Stimulated activated CD8-positive, alpha-beta memory T cell treated with anti-CD3 and anti-CD28 coated beads, Interleukin-15, amount 100 ng/mL, for 24 hours (primary cell): ENCODE measurements around the gene ARMC9.
"Not testable (repeated sequence)": the region's sequence is repeated elsewhere in the genome, so short reads cannot be mapped to it uniquely, and the experiment has no call there.

Experiments used
- DNase-seq: peaks from one replicate; pipeline ENCODE4 v3.0.0-alpha.2; 2020; ENCODE audit warnings: low read depth

The ARMC9 gene

DNA sequence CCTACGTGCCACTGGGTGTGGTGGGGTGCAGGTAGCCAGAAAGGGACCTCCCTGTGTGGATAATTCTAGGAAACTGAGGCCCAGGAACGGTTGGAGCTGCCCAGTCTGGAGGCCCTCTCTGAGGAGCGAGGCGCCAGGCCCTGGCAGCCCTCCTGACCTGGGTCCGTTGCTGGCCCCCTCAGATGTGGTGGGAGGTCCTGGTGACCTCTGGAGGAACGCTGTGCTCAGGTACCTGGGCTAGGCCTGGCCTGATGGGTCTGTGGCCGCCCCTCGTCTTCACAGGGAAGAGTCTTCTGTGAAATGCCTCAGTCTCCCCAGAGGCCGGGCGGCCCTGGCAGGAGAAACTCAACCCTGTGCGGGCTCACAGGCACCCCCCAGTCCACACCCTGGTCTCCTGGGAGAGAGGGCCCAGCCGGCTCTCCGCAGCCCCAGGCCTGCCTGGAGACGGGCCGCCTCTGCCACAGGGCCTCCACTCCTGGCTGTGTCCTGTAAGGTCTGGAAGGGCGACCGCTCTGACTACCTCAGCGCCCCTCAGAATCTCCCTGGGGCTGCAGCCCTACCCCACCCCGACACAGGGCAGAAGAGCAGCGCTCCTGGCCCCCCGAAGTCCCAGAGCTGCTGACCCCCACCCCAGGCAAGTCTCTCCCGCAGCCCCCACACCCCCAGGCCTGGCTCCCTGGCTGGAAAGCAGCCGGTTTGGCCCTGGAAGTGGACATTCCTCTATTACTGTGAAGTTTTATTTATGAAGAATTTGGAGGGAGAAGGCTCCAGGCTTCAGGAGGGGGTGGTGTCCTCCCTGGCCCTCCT, 200.8 kb downstream of the ARMC9 start:
- no peak for DNase-seq

DNA sequence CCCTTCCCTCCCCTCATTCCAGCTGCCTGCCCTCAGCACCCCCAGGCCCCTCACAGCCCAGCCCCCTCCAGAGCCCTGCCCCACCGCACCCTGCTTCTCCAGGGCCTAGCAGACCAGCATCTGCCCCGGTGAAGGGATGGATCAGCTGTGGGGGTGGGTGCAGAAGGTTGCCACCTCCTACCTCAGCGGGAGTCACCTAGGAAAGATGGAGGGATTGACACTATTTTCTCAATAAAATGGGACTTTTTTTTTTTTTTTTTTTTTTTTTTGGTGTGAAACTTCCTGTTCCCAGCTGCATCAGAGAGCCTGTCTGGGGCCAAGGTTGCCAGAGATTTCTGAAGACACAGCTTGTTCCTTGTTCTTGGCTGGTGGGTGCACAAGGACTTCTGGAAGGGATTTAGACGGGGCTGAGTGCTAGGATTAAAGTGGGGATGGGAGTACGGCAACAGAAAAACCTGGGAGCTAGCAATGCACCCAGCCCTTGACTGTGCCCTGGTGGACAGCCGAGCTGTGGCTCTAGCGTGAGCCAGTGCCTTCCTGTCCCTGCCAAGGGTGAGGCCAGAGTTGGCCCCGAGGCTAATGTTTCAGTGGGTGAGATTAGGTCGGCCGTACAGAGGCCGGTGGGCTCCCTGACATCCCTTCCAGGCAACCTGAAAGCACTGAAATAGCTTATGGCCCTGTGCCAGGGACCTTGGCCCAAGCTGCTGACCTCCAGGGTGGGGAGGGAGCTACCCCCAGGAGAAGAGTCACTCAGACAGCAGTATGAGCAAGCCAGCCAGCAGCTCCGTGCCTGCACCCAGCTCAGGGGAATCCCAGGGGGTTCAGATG, 201.6 kb downstream of the ARMC9 start:
- no peak for DNase-seq

DNA sequence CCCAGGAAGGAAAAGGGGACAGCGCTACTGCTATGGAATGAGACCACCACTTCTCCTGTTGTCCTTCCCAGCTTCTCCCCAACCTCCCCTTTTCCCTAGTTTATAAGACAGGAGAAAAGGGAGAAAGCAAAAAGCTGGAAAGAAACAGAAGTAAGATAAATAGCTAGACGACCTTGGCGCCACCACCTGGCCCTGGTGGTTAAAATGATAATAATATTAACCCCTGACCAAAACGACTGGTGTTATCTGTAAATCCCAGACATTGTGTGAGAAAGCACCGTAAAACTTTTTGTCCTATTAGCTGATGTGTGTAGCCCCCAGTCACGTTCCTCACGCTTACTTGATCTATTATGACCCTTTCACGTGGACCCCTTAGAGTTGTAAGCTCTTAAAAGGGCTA, 202.2 kb downstream of the ARMC9 start:
- DNase-seq, result not testable (repeated sequence)

DNA sequence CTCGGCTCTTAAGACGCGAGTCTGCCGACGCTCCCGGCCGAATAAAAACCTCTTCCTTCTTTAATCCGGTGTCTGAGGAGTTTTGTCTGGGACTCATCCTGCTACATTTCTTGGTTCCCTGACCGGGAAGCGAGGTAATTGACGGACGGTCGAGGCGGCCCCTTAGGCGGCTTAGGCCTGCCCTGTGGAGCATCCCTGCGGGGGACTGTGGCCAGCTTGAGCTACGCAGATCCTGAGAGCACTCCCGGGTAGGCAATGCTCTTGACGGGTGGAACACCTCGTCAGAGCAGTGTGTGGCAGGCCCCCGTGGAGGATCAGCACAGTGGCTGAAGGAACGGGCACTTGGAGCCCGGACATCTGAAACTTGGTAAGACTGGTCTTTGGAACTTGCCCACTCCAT, 202.7 kb downstream of the ARMC9 start:
- DNase-seq, result not testable (repeated sequence)

DNA sequence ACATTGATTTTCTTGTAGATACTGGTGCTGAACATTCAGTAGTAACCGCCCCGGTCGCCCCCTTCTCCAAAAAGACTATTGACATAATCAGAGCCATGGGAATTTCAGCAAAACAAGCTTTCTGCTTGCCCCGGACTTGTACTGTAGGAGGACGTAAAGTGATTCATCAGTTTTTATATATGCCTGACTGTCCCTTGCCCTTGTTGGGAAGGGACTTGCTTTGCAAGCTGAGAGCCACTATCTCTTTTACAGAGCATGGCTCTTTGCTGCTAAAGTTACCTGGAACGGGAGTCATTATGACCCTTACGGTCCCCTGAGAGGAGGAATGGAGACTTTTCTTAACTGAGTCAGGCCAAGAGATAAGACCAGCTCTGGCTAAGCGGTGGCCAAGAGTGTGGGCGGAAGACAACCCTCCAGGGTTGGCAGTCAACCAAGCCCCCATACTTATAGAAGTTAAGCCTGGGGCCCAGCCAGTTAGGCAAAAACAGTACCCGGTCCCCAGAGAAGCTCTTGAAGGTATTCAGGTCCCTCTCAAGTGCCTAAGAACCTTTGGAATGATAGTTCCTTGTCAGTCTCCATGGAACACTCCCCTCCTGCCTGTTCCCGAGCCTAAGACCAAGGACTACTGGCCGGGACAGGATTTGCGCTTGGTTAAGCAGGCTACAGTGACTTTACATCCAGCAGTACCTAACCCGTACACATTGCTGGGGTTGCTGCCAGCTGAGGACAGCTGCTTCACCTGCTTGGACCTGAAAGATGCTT, 205.2 kb downstream of the ARMC9 start:
- not testable (repeated sequence) for DNase-seq

DNA sequence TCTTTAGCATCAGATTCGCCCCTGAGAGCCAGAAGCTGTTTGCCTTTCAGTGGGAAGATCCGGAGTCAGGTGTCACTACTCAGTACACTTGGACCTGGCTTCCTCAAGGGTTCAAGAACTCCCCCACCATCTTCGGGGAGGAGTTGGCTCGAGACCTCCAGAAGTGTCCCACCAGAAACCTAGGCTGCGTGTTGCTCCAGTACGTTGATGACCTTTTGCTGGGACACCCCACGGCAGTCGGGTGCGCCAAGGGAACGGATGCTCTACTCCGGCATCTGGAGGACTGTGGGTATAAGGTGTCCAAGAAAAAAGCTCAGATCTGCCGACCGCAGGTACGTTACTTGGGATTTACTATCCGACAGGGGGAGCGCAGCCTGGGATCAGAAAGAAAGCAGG, 205.8 kb downstream of the ARMC9 start:
- not testable (repeated sequence) for DNase-seq

DNA sequence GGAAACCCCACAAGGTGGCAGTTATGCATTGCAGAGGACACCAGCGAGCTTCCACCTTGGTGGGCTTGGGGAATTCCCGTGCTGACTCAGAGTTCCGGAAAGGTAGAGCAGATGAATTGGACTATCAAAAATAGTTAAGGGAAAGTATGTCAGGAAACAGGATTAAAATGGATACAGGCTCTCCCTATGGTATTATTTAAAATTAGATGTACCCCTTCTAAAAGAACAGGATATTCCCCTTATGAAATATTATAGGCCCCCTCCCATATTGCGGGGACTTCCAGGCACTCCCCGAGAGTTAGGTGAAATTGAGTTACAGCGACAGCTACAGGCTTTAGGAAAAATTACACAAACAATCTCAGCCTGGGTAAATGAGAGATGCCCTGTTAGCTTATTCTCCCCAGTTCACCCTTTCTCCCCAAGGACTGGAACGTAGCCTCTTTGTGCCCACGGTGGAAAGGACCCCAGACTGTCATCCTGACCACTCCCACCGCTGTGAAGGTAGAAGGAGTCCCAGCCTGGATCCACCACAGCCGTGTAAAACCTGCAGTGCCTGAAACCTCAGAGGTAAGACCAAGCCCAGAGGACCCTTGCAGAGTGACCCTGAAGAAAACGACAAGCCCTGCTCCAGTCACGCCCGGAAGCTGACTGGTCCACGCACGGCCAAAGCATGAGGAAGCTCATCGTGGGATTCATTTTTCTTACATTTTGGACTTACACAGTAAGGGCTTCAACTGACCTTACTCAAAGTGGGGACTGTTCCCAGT, 207.4 kb downstream of the ARMC9 start:
- not testable (repeated sequence) for DNase-seq

DNA sequence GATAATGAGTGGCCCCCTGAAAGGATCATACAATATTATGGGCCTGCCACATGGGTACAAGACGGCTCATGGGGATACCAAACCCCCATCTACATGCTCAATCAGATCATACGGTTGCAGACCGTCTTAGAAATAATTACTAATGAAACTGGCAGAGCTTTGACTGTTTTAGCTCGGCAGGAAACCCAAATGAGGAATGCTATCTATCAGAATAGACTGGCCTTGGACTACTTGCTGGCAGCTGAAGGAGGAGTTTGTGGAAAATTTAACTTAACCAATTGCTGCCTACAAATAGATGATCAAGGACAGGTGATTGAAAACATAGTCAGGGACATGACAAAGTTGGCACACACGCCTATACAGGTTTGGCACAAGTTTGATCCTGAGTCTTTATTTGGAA, 209.3 kb downstream of the ARMC9 start:
- DNase-seq, result not testable (repeated sequence)

DNA sequence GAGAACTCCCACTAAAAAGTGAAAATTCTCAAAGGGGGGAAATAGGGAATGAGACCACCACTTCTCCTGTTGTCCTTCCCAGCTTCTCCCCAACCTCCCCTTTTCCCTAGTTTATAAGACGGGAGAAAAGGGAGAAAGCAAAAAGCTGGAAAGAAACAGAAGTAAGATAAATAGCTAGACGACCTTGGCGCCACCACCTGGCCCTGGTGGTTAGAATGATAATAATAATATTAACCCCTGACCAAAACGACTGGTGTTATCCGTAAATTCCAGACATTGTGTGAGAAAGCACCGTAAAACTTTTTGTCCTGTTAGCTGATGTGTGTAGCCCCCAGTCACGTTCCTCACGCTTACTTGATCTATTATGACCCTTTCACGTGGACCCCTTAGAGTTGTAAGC, 209.9 kb downstream of the ARMC9 start:
- not testable (repeated sequence) for DNase-seq

DNA sequence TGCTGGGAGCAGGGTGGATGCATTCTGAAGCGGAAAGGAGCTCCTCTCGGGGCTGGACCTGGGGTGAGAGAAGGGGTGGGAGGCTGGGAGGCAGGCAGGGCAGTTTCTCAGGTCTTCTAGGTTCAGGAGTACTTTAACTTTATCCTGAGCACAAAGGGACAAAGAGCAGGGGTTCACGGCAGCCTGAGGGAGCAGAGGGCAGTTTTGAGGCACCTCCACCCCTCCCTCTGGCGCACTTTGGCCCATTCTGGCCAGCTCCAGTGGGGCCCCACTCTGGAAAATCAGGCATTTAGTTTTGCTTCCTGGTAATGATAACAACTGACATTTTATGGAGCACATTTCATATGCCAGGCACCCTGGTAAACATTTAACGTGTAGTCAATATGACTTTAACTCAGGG, 211.3 kb downstream of the ARMC9 start:
- no peak for DNase-seq

DNA sequence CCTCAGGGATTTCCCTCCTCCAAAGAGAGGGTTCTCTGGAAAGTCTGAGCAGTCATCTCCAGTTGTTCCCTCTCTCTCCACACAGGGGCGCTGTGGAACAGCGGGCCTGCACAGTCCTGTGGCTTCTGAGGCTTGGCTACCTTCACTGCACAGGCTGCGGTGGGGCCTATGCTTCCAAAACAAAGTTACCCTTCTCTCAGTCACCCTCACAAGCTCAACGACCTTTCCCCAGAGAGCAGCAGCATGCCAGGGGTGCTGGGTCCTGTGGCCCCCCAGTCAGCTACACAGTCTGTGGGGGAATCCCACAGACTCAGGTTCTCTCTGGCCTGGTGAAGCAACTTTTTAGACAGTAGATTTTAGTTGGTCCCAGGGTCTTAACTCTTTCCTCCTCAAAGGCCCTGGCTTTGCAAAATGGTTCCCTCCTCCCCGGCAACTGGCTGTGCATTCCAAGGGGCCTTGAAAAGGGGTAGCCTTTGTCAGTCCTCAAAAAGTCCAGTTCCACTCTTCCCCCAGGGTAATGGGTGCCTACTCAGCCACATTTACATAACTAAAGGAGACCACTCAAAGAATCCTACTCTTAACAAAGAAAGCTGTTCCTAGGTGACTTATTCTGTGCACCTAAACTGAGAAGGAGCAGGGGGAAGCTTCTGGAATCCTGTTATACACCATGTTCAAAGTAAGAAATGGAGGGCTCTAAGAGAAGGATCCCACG, 212.0 kb downstream of the ARMC9 start:
- no peak for DNase-seq

DNA sequence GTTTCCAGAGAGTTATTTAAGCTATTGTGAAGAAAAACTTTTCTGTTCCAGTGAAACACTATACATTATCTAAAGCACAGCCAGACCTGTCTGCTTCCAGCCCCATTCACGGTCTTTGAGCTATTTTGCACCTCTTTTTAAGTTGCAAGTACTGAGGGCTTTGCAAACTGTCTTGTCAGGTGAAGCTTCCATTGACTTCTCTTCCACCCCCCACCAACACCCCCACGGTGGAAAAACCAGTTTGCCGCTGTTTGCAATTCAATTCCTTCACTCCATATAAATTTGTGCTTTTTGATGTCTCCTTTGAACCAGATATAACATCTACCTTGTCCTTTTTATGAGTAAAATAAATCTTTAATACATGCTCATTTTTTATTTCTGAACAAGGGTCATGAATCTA, 212.8 kb downstream of the ARMC9 start:
- DNase-seq, result no peak

DNA sequence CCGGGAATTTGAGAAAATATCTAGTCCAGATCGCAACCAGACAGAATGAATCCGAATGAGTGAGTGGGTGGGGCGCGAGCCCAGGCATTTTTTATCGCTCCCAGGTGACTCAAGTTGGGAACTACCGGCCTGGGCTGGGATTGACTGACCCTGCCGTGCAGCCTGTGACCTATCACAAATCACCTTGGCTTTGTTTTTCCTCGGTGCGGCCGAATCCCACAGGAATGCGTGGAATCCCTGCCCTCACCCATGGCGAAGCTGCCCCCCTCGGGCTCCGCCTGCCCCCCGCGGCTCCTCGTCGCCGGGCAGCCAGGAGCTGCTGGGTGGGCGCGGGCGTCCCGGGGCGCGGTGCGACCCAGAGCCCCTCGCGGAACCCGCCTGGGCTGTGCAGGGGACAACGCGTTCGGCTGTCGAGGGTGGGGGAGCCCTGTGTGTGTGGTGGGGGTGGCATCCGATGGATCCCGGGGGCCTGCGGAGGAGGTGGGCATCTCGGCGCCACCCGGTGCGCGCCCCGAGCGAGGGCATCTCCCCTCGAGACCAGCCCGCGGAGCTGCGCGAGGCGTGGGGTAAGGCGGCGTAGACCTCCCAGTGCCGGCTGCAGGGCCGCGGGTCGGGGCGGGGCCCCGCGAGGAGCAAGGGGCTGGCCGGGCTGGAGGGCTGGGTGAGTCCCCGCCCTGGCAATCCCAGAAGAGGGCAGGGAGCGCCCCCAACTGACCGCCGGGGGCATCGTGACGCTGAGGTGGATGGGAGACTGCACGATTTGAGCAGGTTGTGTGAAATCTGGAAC, 213.6 kb downstream of the ARMC9 start:
- DNase-seq, result peak; percentile 49

DNA sequence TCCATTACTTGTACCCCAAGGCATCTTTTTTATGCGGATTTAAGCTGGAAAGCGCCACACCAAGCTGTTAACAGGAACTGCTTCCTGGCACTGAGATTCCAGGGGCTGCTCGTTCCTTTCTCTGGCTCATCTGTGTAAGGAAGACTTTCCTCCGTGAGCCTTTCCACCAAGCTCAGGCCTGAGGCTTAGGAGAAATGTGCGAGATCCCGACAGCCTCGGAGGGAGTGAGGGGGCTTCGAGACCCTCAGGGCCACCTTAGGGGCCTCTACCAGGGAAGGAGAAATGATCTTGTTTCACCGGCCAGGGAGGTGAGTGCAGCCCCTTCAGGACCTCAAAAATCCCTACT, 214.2 kb downstream of the ARMC9 start:
- no peak for DNase-seq

DNA sequence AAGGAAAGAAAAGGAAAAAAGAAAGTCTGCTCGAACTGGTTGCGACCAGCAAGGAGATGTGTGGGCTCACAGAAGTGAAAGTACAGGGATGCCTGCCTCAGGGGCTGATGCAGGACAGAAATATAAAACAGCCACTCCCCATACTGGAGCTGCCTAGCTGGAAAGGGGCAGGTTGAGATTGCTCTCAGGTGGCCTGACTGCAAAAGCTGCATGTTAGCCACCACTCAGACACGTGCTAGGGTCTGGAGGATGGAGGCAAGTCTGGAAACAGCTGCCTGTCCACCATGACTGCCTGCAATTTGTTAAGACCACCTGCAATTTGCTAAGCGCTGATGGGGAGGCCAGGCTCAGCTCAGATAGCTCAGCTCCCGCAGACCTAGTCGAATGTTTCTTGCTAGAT, 215.0 kb downstream of the ARMC9 start:
- no peak for DNase-seq

DNA sequence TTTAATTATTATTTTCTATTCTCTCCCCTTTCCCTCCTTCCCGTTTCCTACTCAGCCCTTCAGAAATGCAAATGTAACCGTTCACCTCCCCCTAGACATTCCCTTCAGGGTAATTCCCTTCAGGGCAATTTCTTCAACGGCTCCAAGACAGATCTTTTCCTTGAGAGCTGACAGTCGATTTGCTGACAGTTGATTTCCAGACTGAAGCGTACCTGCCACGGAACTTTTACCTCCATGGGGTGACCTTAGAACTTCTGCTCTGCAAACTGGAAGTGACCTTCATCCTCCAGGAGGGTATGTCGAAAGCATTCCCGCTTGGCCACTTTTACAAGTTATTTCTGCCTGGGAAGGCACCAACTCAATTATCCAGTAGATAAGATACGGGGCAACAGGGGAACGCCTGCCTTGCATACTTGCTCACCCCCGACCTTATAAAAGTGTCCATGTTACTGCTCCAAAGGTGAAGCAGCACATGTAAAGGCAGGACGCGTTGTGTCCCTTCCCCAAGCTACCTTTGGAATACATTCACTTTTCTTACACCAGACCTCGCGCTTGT, 215.6 kb downstream of the ARMC9 start:
- DNase-seq, result no peak

DNA sequence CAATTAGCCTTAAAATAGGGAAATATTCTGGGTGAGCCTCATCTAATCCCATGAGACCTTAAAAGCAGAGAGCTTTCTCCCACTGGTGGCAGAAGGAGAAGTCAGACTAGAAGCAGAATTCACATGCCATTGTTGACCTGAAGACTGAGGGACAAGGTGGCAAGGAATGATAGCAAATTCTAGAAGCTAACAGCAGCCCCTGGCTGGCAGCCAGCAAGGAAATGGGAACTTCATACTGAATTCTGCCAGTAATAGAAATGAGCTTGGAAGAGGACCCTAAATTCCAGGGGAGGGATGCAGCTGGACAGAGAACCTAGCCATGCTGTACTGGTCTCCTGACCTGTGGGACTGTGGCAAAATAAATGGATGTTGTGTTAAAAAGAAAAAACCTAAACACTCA, 216.6 kb downstream of the ARMC9 start:
- no peak for DNase-seq

DNA sequence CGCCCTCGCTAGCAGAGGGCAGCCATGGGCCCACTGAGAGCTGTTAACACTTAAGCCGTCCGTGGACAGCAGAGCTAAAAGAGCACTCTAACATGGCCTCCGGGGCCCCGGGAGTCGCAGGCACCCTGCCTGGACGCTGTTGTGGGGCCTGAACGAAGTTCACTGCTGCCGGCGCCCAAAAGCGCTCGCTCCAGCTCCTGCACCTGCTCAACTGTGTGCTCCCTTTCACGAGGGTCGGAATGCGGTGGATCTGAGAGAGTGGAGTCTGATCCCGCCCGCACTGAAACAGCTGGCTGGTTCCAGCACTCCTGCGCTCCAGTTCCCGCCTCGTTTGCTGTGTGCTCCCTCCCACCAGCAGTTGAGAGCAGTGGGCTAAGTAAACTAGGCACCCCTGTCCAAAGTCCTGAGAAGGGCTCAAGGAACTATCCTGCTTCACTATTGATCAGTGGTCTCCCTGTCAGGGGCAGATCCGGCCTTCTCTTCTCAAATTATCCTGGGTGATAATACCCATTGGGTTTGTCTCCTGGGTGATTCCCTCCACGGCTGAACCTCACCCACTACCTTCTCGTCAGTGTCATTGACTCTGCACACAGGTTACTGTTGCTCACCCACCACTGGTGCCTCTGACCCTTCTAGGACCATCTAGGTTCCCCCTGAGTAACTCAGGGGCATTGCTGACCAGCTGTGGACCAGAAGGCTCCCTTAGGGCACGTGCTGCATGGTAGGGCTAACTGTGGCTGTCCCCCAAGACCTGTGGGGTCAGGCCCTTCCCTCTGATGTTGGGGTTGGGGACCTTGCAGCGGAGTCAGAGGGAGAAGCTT, 220.6 kb downstream of the ARMC9 start:
- DNase-seq, result no peak

DNA sequence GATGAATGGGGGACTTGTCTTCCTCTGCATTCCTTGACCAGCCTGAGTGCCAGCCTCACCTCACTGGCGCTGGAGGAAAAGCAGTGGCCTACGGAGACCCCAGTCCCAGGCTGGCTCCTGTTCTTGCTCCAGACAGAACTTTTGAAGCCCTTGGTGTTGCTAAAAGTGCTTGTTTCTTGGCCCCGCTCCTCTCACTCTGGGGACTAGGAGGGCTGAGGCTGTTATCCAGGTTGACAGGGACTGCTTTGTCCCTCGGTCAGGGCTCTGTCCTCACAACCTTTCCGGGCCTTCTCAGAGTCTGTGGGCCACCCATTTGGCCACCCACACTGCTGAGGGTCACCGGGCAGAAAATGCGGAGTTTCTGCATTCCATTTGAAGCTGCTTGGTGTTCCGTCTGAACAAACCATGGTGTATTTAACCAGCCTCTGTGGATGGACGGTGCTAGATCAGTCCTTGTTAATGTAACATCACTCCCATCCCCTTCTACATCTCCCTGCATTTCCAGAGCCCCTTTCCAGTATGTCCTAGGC, 222.7 kb downstream of the ARMC9 start:
- DNase-seq, result no peak
